ENCODE data around the gene CCNI2. TPM values are rescaled to one million over a fixed set of nuclear protein-coding genes. Genes with fewer than 3 reads are reported as not detected.

CCNI2 gene
- total RNA-seq, 1 experiment from 2014 or later: 0.49 TPM

GRCh38 chr5:132790201-132790865 is 43.1 kb downstream of the CCNI2 start:
- TF ChIP-seq POLR2AphosphoS5 (IDR thresholded peaks at IDR 0.05; ENCODE audit: low read depth, low read length) (no peak), TCF7L2 (IDR thresholded peaks at IDR 0.05; ENCODE audit: low read depth, low read length) (no peak), REST (IDR thresholded peaks at IDR 0.05; ENCODE audit: insufficient read depth in 1 of 2, low read depth in 2 of 2, low read length in 1 of 2) (no peak), SIN3A (IDR thresholded peaks at IDR 0.05; ENCODE audit: borderline replicate concordance, insufficient read depth, low read depth, low read length) (no peak)
- TF ChIP-seq, protein P1, sequence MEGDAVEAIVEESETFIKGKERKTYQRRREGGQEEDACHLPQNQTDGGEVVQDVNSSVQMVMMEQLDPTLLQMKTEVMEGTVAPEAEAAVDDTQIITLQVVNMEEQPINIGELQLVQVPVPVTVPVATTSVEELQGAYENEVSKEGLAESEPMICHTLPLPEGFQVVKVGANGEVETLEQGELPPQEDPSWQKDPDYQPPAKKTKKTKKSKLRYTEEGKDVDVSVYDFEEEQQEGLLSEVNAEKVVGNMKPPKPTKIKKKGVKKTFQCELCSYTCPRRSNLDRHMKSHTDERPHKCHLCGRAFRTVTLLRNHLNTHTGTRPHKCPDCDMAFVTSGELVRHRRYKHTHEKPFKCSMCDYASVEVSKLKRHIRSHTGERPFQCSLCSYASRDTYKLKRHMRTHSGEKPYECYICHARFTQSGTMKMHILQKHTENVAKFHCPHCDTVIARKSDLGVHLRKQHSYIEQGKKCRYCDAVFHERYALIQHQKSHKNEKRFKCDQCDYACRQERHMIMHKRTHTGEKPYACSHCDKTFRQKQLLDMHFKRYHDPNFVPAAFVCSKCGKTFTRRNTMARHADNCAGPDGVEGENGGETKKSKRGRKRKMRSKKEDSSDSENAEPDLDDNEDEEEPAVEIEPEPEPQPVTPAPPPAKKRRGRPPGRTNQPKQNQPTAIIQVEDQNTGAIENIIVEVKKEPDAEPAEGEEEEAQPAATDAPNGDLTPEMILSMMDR (IDR thresholded peaks at IDR 0.05): no peak
- Histone ChIP-seq H3K9me3 (ENCODE audit: control insufficient read depth, insufficient read depth, low read depth, low read length) (no peaks in the 10 kb centered on the region), H3K36me3 (ENCODE audit: control insufficient read depth, insufficient read depth, low read length) (no peaks in the 10 kb centered on the region), H3K4me3 (ENCODE audit: low read depth in 2 of 2, low read length in 2 of 2) (no peak overlapping the region), H3K27me3 (ENCODE audit: control insufficient read depth, insufficient read depth, low read length) (no peaks in the 10 kb centered on the region; the same call in 1 of the 2 replicates), H3K27ac (ENCODE audit: low read length) (no peak overlapping the region), H3K4me1 (ENCODE audit: control insufficient read depth, insufficient read depth, low read length) (no peaks in the 10 kb centered on the region)
- BruUV-seq (replicated peaks): no TSS peak
- in situ Hi-C loops (cut with HindIII; ENCODE audit: low pct_unique_long_range_greater_than_20kb, low sequenced_read_pairs): no loop called here
- CTCF ChIA-PET: no interaction called here
- DNase-seq (ENCODE audit: low read depth, low spot score) (no peak), ATAC-seq (no peak)
- intact Hi-C loops (cut with micrococcal nuclease; ENCODE audit: unreplicated experiment): no loop called here
- POLR2A ChIA-PET: interaction anchor here (0.6 kb wide), 1 partner anchor 121 kb away, joined by 6 read pairs; no protein-coding TSS in a partner anchor

DNA sequence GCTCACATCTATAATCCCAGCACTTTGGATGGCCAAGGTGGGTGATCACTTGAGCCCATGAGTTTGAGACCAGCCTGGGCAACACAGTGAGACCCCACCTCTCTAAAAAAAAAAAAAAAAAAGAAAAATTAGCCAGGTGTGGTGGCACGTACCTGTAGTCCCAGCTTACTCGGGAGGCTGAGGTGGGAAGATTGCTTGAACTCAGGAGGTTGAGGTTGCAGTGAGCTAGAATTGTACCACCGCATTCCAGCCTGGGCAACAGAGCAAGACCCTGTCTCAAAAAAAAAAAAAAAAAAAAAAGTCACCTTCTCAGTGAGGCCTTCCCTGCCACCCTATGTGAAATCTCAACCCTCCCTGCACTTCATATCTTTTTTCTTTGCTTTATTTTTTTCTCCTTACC is 43.8 kb downstream of the CCNI2 start:
- H3K4me1 ChIP-seq (ENCODE audit: control insufficient read depth, insufficient read depth, low read length): no peaks in the 10 kb centered on the region
- POLR2A ChIA-PET: interaction anchor here (0.6 kb wide), 1 partner anchor 121 kb away, joined by 6 read pairs; no protein-coding TSS in a partner anchor
- DNase-seq (ENCODE audit: low read depth, low spot score) (no peak), ATAC-seq (no peak)
- in situ Hi-C loops (cut with HindIII; ENCODE audit: low pct_unique_long_range_greater_than_20kb, low sequenced_read_pairs) (no loop called here), intact Hi-C loops (cut with micrococcal nuclease; ENCODE audit: unreplicated experiment) (no loop called here)
- no peaks in the 10 kb centered on the region for H3K9me3 ChIP-seq (ENCODE audit: control insufficient read depth, insufficient read depth, low read depth, low read length)
- H3K27ac ChIP-seq (ENCODE audit: low read length): no peak overlapping the region
- no peak overlapping the region for H3K4me3 ChIP-seq (ENCODE audit: low read depth in 2 of 2, low read length in 2 of 2)
- H3K27me3 ChIP-seq (ENCODE audit: control insufficient read depth, insufficient read depth, low read length): no peaks in the 10 kb centered on the region; the same call in 1 of the 2 replicates
- BruUV-seq (replicated peaks): no TSS peak
- TF ChIP-seq, protein P1 (IDR thresholded peaks at IDR 0.05): no peak
- TF ChIP-seq REST (IDR thresholded peaks at IDR 0.05; ENCODE audit: insufficient read depth in 1 of 2, low read depth in 2 of 2, low read length in 1 of 2): no peak
- TF ChIP-seq TCF7L2 (IDR thresholded peaks at IDR 0.05; ENCODE audit: low read depth, low read length): no peak
- TF ChIP-seq POLR2AphosphoS5 (IDR thresholded peaks at IDR 0.05; ENCODE audit: low read depth, low read length): no peak
- no peak for TF ChIP-seq SIN3A (IDR thresholded peaks at IDR 0.05; ENCODE audit: borderline replicate concordance, insufficient read depth, low read depth, low read length)
- CTCF ChIA-PET: no interaction called here
- H3K36me3 ChIP-seq (ENCODE audit: control insufficient read depth, insufficient read depth, low read length): no peaks in the 10 kb centered on the region

All from Panc1 (cell line).